Measurements from ENCODE around the gene PRRG4.
"Not testable (repeated sequence)": the region's sequence is repeated elsewhere in the genome, so short reads cannot be mapped to it uniquely, and the experiment has no call there.

PRRG4 gene

DNA sequence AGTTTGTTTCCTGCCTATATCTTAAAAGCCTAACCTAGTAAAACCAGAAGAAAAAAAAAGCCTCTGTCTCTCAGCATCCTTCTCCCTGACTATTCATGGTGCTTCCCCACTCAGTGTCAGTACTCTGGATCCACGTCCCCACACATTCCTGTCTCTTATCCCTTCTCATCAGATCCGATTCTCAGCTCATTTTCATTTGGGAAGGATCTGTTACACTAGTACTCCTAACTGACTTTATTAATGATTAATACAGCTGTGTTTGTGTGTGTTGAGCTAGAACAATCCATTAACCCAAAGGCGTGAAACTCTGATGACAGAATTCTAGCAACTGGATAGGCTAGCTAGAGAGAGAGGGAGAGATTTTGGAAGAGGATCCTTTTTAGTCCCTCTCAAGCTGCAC lies 1.5 kb downstream of the PRRG4 start:
- no peak for DNase-seq

DNA sequence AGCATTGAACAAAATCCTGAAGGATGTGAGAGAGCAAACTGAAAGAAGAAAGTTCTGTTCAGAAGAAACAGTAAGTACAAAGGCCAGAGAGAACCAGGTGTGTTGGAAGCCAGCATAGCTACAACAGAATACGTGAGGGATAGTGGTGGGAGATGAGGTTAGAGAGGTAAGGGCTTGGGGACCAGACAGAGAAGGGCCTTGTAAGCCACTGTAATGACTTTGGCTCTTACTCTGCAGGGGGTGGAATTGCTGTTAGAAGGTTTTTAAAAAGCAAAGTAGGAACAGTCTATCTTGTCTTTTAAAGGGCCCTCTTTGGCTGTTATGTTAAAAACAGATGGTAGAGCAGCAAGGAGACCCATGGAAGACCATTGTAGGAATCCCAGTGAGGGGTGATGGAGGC lies 4.2 kb downstream of the PRRG4 start:
- DNase-seq: no peak

DNA sequence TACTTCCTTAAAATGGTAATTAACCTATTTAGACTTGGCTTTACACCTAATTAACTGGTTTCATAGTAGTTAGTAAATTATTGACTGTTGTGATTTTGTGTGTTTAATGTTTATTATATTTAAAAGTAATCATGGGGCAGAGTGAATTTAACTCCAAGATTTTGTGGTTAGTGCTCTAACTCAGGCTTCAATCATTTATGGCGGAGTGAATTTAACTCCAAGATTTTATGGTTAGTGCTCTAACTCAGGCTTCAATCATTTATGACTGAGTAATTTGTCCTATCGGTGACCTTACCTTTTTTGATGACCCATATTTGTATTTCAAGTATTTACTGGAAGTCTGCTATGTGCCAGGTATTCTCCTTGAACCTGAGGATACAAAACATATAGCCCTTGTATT lies 7.2 kb downstream of the PRRG4 start:
- no peak for DNase-seq

DNA sequence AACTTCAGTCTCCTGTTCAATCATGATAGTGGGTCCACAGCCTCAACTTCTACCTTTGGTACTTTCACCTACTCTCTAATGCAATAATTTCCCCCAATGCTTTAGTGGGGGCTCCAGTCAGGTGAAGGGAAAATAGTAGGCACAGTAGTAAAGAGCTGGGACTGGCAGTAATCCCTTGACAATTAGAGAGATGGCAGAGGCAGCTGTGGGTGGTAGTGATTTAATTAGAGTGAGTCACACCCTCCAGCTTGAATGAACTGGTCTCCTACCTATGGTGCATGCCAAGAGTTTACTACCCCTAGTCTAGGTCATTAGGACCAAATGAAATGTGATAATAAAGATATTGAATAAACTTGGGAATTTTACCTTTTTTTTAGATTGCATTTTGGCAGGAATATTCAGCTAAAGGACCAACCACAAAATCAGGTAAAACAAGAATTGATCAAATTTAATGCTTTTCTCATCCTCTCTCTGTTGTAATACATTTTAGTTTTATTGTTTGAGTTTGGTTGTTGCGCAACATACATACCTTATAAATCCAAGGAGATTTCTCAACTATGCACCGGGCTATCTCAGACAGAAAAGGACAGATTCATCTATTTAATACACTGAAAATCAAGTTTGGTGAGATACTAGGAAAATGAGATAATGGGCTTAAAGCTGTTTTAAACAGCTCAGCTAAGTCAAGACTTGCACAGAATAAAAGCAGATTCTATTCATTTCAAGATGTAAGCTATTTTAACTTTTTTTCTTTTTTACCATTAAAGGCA lies 9.0 kb downstream of the PRRG4 start:
- no peak for DNase-seq

DNA sequence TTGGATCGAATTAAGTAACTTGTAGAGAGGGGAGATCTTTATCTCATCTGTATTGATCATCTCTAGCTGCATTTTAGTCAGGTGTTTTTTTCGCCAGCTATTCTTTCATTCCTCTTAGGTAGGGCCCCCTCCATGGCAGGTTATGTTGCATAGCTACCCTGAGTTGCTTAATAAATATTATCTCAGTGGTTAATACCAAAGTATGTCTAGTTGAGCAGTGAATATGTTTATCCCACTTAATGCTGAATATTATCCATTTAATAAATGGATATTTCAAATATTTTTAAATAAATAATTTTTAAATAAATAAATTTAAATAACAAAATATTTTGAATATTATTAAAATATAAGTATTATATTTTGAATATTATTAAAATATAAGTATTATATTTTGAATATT lies 9.6 kb downstream of the PRRG4 start:
- DNase-seq: no peak

DNA sequence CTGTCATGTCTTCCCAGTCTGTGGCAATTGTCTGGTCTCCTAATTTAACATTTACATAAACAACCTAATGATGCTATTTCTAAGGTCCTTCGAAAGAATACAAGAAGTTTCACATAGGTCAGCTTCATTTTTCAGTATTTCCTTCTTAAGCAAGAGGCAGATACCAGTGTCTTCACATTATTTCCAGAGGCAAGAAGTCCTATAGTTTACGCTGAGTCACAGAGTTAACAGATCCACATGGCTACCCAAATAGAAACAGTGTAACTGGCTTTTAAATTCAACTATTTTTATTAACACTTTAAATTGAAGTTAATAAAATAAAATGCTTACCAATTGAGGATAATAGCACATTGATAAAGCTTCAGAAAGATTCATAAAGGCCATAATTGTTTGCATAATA lies 10.9 kb downstream of the PRRG4 start:
- no peak for DNase-seq

DNA sequence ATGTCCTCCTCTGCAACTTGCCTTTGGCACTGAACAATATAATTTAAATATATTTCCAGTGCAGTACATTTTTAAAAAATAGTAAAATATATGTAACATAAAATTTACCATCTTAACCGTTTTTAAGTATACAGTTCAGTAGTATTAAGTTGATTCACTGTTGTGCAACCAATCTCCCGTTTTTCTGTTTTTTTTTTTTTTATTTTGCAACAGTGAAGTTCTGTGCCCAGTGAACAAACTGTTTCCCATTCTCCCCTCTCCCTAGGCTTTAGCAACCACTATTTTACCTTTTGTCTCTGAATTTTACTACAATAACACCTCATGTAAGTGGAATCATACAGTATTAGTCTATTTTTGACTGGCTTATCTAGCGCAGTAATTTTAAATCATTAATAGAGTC lies 13.8 kb downstream of the PRRG4 start:
- no peak for DNase-seq

DNA sequence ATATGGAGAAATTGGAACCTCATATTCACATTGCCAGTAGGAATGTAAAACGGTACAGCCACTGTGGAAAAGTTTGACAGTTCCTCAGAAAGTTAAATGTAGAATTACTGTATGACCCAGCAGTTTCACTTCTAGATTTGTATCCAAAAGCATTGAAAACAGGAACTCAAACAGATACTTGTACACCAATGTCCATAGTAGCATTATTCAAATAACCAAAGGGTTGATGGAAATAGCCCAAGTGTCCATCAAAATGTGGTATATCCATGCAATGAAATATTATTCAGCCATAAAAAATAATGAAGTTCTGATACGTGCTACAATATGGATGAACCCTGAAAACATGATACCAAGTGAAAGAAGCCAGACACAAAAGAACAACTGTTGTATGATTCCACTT lies 17.8 kb downstream of the PRRG4 start:
- no peak for DNase-seq

DNA sequence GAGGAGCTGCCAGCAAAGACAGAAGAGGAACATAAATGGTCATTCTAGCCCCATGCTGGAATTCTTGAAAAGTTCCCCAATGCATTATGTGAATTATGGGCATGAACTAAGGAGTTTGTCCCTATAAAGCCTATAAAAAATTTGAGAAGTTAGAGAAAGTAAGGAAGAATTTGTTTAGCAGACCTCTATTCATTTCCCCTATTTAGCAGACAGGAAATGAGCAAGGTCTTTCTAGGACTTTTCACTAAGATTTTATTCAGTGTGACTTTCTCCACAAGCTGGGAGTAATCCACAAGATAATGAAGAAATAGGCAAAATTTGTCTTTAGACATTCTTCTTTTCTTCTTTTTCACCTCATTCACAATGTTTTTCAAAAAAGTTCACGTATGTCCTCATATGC lies 20.0 kb downstream of the PRRG4 start:
- DNase-seq: no peak

DNA sequence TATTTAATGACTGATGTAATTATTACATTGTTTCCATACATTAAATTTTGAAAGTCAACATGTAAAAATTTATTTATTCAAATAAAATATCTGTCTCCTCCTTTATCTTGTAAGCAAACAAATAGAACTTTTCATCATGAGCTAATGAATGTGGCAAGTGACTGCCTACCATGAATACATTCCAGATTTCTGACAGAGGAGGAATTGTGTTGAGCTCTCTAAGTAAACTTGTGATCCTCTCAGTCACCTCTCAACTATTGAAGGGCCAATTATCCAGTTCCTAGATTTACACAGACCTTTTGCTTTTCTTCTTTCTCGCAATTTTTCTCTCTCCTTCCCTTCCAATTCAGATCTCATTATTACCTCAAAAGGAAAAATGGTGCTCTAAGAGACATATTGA lies 21.5 kb downstream of the PRRG4 start:
- DNase-seq: no peak

DNA sequence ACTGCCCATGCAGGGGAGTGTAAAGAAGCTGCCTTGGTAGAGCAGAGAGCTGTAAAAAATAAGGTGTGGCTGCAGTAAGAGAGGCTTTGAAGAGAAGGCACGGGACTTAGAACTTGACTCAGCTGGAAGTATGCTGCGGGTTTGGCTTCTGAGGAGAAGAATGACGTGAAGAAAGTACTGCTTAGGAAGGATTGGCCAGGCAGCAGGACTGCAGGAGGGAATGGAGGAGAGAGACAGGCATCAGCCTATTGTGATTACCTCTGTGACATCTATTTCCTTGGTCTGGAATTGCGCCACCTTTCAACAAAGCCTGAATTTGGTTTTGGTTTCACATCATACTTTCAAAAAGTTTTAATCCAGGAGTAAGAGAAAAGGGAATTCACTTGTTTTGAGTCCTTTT lies 22.5 kb downstream of the PRRG4 start:
- DNase-seq: no peak

DNA sequence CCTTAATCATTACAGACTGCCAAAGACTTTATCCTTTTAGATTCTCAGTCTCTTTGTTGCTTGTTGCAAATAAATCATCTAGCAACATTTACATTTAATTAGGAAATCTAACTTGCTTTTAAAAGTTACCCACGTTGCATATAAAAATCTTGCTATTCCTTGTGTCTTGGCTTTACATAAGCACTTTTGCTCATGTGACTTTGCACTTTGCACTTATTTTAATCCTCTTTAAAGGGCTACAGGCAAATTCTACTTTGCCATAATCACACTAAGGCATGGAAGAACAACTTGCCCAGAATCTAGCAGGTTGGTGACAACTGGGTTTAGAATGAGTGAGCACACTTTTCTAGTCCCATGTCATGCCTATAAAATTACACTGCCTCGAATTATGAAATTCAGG lies 25.9 kb downstream of the PRRG4 start:
- no peak for DNase-seq

DNA sequence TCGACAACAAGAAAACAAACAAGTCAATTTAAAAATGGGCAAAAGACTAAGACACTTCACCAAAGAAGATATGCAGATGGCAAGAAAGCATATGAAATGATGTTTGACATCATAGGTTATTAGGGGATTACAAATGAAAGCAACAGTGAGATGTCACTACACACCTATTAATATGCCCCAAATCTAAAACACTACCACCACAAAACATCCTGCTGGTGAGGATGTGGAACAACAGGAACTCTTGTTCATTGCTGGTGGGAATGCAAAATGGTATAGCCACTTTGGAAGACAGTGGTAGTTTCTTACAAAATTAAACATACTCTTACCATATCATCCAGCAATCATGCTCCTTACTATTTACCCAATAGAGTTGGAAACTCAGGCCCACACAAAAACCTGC lies 29.0 kb downstream of the PRRG4 start:
- no peak for DNase-seq

DNA sequence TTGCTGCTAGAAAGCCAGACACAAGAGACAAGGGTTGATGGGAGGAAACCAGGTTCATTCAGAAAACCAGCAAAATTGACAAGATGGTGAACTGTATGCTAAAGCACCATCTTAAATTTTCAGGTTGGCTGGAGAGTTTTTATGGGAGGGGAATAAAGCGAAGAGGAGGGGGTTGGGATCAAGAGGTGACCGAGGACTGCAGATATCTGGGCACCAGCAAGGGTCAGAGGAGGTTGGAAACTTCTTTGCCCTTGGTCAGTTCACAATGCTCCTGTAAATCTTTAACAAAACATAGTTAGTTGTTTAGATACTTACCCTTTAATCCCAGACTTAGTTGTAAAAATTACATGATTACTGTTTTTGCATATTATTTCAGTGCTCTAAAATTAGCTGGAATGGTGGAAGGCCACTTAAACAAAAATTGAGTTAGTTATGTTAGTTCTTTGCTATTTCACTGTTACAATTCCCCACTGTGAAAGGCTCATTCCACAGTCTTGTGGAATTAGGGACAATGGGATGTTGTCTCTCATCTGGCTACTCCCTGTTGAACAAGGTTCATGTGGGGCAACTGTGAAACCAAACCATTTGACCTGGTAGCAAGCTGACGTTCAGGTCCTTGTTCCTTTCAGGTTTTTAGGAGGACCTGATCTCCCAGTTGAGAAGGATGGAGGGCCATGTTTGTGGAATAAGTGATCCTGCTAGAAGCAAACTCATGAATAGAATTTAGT lies 32.3 kb downstream of the PRRG4 start:
- DNase-seq: no peak

DNA sequence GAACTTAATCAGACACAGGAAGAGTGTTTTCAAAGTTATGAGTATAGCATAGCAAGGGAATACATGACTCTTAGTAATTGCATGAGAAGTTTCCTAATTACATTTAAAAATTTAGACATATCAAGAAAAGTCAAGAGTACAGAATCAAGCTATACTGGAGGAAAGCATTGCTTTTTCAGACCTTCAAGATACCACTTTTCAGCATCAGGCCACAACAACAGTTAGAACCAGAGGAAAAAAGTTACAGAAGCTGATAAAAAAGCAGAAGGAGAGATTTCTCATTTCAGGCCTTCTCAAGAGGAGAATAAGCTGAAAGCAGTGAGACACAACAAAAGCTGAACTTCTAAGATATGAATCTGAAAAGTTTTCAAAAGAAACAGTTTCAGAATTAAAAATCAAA lies 34.8 kb downstream of the PRRG4 start:
- no peak for DNase-seq

DNA sequence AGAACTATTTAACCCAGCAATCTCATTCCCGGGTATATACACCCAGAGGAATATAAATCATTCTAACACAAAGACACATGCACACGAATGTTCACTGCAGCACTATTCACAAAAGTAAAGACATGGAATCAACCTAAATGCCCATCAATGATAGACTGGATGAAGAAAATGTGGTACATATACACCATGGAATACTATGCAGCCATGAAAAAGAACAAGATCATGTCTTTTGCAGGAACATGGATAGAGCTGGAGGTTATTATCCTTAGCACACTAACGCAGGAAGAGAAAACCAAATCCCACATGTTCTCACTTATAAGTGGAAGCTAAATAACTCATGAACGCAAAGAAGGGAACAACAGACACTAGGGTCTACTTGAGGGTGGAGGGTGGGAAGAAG lies 39.0 kb downstream of the PRRG4 start:
- not testable (repeated sequence) for DNase-seq

DNA sequence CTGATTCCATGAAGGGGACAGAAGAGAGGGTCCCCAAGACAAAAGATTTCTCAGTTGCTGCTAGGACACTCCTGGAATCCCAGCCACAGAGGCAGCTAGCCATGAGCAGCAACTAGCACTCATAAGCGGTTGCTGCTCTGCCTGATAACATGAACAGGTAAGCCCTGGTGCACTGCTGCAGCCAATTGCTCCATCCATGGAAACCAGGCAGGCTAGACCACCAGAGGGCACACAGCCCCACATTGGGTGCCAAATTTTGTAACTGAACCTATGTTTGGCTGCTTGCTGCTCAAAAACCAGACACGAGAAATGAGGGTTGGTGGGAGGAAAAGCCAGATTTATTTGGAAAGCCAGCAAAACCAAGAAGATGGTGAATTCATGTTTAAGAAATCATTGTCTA lies 40.9 kb downstream of the PRRG4 start:
- peak in 2 of 4 experiments; percentile 3 to 5 for DNase-seq

DNA sequence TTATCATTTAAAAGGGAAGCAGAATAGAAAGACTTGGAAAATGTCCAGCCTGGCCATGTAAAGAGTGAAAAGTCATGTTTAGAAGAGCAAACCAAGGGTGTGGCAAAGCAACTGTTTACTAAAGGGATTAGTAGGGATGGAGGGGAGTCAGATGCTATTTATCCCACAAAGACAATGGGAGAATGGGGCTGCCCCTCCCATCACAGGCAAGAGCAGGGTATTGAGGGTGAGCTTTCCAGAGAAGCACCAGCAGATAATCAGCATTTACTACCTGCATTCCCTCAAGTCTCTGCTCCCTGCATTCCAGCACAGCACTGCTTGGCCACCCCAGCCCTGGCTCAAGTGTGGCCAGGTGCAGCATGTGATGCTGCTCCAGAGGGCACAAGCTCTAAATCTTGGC lies 44.4 kb downstream of the PRRG4 start:
- no peak for DNase-seq

DNA sequence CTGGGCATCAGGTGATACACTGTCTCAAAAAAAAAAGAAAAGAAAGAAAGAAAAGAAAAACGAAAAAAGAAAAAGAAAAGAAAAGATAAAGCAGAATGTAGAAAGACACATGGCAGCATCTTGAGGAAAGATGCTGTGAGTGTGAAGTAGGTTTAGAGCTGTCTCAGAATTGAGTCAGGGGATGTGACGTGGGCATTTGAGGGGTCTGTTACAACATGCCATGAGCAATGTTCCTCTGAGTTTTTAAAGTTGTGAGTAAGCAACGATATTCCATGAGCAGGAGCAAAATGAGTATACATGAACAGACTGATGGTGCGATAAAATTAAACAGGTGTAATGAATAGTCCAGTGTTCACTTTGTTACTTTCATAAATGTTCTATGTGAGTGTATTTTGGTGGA lies 51.6 kb downstream of the PRRG4 start:
- DNase-seq: no peak

DNA sequence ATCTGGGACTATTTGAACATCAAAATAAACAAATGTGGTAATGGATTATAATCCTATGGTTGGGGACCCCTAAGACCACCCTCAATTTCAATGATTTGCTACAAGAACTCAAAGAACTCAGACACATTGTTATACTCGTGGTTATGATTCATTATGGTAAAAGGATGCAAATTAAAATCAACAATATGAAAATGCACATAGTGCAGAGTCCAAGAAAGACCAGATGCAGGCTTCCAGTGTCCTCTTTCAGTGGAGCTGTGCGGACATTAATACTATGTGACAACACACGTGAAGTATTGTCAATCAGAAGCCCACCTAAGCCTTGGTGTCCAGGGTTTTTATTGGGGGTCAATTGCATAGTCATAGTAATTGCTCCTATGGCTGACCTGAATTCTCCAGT lies 53.7 kb downstream of the PRRG4 start:
- DNase-seq: no peak

DNA sequence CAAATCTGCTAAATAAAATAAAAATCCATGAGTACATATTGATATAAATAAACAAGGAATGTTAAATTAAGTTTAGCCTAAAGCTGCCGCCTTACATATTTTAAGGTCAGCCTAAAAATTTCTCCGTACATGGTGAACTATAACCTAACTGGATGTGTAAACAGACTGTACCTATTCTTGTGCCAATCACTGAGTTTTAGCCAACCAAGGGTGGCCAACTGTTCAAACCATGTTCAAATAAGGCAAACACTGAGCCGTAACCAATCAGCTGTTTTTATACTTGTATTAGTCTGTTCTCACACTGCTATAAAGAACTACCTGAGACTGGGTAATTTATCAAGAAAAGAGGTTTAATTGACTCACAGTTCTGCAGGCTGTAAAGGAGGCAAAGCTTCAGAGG lies 54.3 kb downstream of the PRRG4 start:
- DNase-seq: no peak

DNA sequence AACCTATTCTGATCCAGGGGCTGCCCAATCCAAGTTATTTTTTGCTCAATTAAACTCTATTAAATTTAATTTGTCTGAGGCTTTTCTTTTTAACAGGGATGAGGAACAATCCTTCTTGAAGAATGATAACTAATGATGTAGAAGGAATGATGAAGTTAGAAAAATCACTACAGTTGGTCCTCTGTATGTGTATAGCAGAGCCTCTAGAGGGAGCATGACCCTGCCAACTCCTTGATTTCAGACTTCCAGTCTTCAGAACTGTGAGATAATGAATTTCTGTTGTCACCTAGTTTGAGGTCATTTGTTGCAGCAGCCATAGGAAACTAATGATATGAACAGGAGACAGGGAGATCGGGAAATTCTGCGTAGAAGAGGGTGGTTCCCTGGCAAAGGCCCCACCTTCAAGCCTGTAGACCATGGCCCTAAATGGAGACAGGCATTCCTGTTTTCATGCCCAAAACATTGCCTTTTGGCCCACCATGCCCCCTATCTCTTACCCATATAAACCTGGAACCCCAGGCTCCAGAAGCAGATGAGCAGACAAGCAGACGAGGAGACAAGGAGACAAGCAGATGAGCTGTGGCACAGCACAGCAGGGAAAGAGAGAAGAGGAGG lies 55.1 kb downstream of the PRRG4 start:
- no peak for DNase-seq

DNA sequence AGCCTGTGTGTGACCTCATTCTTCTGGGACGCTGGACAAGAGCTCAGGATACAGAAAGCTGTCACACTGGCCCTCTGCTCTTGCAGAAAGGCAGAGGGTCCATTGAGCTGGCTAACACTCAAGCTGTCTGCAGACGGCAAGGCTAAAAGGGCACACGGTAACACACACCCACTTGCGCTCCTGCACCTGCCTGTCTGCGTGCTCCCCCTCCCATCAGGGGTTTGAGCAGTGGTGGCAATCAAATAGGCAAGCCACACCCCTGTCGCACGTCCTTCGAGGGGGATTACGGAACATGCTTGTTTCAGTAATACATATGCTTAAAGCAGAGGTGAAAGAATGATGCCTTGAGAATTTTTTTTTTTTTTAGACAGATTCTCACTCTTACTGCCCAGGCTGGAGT lies 55.8 kb downstream of the PRRG4 start:
- DNase-seq: no peak

DNA sequence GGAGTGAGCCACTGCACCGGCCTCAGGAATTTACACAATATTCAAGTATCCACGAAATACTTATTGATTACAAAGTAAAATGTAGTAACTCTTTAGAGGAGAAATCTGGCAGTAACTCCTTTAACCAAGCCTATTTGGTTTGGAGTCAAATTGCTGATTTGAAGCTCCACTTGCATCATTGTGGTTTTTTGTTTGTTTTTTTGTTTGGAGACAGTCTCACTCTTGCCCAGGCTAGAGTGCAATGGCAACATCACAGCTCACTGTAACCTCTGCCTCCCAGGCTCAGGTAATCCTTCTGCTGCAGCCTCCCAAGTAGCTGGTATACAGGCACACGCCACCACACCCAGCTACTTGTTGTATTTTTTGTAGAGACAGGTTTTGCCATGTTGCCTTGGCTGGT lies 56.5 kb downstream of the PRRG4 start:
- DNase-seq: no peak
